Mesenteric fat pad (tissue), 1 donor: ENCODE measurements around the gene ZNF280B. TPM values are rescaled to one million over a fixed set of nuclear protein-coding genes. Genes with fewer than 3 reads are reported as not detected.
"Not testable (repeated sequence)": the region's sequence is repeated elsewhere in the genome, so short reads cannot be mapped to it uniquely, and the experiment has no call there.

Experiments
- DNase-seq: peaks from one replicate; pipeline ENCODE4 v3.0.0-alpha.2; 2020; ENCODE audit warnings: low spot score
- total RNA-seq: library from RNA; stranded (reverse); fragmentation: NEBNext Ultra II Directional; extraction: Animal tissue kit (Norgen Biotek cat#: 25700); gene quantifications from one replicate; pipeline ENCODE4 v1.2.1, GENCODE V29; 2021
- donor health status: DM: yes; HTN: yes; CAD: no.

ZNF280B gene
- total RNA-seq, 1 donor from 2014 or later, result 1.1 TPM

GRCh38 chr22:22465094-22465602 lies 43.4 kb downstream of the ZNF280B start:
- no peak for DNase-seq

GRCh38 chr22:22464541-22465054 lies 43.9 kb downstream of the ZNF280B start:
- no peak for DNase-seq

- DNase-seq, result no peak
These were observed 44.5 kb downstream of the ZNF280B start for GRCh38 chr22:22463855-22464540.

- no peak for DNase-seq
These were observed 45.6 kb downstream of the ZNF280B start for GRCh38 chr22:22462813-22463567.

- DNase-seq, result no peak
These were observed 47.0 kb downstream of the ZNF280B start for GRCh38 chr22:22461583-22461982.

GRCh38 chr22:22461111-22461510 lies 47.4 kb downstream of the ZNF280B start:
- no peak for DNase-seq

- DNase-seq, result no peak
These were observed 47.9 kb downstream of the ZNF280B start for GRCh38 chr22:22460635-22461034.

GRCh38 chr22:22460060-22460459 lies 48.5 kb downstream of the ZNF280B start:
- DNase-seq, result no peak

- no peak for DNase-seq
These were observed 49.5 kb downstream of the ZNF280B start for GRCh38 chr22:22458896-22459588.

GRCh38 chr22:22458387-22458786 lies 50.2 kb downstream of the ZNF280B start:
- DNase-seq, result no peak

GRCh38 chr22:22454997-22455396 lies 53.5 kb downstream of the ZNF280B start:
- DNase-seq, result no peak

GRCh38 chr22:22452996-22453686 lies 55.4 kb downstream of the ZNF280B start:
- no peak for DNase-seq

- DNase-seq, result no peak
These were observed 56.3 kb downstream of the ZNF280B start for GRCh38 chr22:22452211-22452610.

- DNase-seq, result no peak
These were observed 58.2 kb downstream of the ZNF280B start for GRCh38 chr22:22450343-22450839.

- DNase-seq, result no peak
These were observed 58.7 kb downstream of the ZNF280B start for GRCh38 chr22:22449819-22450218.

GRCh38 chr22:22446517-22446916 lies 62.0 kb downstream of the ZNF280B start:
- DNase-seq, result no peak

GRCh38 chr22:22444007-22444589 lies 64.4 kb downstream of the ZNF280B start:
- DNase-seq, result not testable (repeated sequence)

GRCh38 chr22:22442928-22443709 lies 65.4 kb downstream of the ZNF280B start:
- no peak for DNase-seq

- not testable (repeated sequence) for DNase-seq
These were observed 66.9 kb downstream of the ZNF280B start for GRCh38 chr22:22441626-22442025.

GRCh38 chr22:22440188-22440587 lies 68.4 kb downstream of the ZNF280B start:
- DNase-seq, result no peak
